Subcutaneous abdominal adipose tissue (tissue), 5 donors: Measurements from ENCODE around the gene SLC22A23.
A peak's percentile ranks its signal among the peaks of the same experiment; 100 is the strongest.

Experiments used
- H3K27ac ChIP-seq: one replicate; pipeline ENCODE4 v1.7.0; 2013; ENCODE audit warnings: low read depth, mild to moderate bottlenecking, inconsistent platforms, low read length, moderate library complexity
- H3K27me3 ChIP-seq, 5 donors: one replicate each; pipeline ENCODE4 v1.7.0; 2013; ENCODE audit warnings: low read length in 5 of 5, inconsistent platforms in 1 of 5; ENCODE audit not compliant: control insufficient read depth in 5 of 5, insufficient read depth in 4 of 5
- H3K36me3 ChIP-seq, 5 donors: one replicate each; pipeline ENCODE4 v1.7.0; 2013; ENCODE audit warnings: low read length in 5 of 5; ENCODE audit not compliant: control insufficient read depth in 5 of 5, insufficient read depth in 5 of 5
- H3K4me1 ChIP-seq, 5 donors: one replicate each; pipeline ENCODE4 v1.7.0; 2013; ENCODE audit warnings: low read length in 5 of 5, mild to moderate bottlenecking in 3 of 5, moderate library complexity in 1 of 5; ENCODE audit not compliant: control insufficient read depth in 5 of 5, insufficient read depth in 5 of 5
- H3K4me3 ChIP-seq, 5 donors: one replicate each; pipeline ENCODE4 v1.7.0; 2013; ENCODE audit warnings: low read length in 5 of 5, low read depth in 1 of 5
- H3K9ac ChIP-seq, 5 donors: one replicate each; pipeline ENCODE4 v1.7.0; 2013; ENCODE audit warnings: low read length in 5 of 5, mild to moderate bottlenecking in 4 of 5, moderate library complexity in 3 of 5
- H3K9me3 ChIP-seq, 5 donors: one replicate each; pipeline ENCODE4 v1.7.0; 2013; ENCODE audit warnings: low read length in 5 of 5; ENCODE audit not compliant: control insufficient read depth in 5 of 5
- donor health status: healthy.
- donor health status: healthy.
- donor health status: healthy.
- donor health status: healthy.
- donor health status: healthy.

SLC22A23 gene

DNA sequence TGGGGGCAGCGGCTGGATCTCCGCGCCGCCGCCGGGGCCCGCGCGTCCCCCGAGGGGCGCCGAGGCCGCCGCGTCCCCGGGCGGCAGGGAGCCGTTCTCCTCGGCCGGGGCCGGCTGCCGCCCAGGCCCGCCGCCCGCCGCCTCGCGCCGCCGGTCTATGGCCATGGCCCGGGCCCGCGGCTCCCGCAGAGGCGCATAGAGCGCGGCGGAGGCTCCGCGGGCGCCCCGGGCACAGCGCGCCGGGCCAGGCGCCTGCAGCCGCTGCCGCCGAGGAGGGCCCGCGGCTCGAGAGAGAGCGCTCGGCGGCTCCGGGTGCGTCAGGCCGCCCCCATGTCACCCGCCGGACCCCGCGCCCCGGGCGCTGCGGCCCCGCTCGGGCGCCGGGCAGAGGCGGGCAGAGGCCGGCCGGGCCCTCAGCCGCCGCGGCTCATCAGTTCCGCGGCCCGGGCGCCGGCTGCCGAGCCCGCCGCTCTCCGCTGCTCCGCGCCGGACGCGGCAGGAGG lies 404 bp downstream of the SLC22A23 start:
- Histone ChIP-seq H3K4me1 (peaks cover 4 to 48% (median 44%) of the 10 kb centered on the region in 5 donors), H3K36me3 (no peaks in the 10 kb centered on the region), H3K4me3 (peak overlapping the region in 4 of 5 donors; percentile 74 to 91 (median 85)), H3K9ac (peak overlapping the region in 2 of 5 donors; percentile 72 to 80), H3K27ac (no peak overlapping the region), H3K27me3 (no peaks in the 10 kb centered on the region), H3K9me3 (no peaks in the 10 kb centered on the region)

DNA sequence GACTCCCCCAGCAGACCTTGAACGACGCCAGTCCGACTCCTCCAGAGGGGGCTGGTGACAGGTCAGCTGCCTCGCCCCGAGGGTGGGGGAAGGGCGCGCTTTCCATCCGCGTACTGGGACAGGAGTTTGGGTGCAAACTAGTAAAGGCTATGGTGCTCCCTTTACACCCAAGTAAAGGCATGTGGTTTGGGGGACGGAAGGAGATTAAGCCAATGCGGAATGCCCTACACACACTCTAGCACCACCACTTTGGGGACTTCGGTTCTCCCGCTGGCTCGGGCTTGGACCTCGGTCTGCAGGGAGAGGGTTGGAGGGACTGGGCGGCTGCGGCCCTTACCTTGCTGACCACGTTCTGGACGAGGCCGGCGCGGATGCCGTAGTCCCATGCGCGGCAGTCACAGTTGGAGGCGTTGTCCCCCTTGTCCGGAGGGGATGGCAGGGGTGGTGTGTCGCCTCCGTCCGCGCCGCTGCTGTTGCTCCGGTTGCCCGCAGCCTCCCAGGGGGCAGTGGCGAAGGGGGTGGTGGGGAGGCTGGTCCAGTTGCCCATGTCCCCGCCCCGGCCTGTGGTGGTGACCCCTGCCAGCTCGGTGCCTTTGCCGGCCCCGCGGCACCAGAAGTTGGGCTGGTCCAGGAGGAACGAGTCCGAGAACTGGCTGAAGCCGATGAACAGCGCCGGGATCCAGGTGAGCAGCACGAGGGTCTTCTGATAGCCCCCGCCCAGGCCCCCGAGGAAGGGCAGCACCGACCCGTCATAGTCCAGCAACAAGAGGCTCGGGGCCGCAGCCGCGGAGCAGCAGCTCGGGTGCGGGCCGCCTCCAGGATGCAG lies 1.1 kb downstream of the SLC22A23 start:
- peaks cover 6 to 55% (median 50%) of the 10 kb centered on the region in 5 donors for H3K4me1 ChIP-seq
- peak overlapping the region; percentile 22 for H3K27ac ChIP-seq
- no peaks in the 10 kb centered on the region for H3K9me3 ChIP-seq
- no peaks in the 10 kb centered on the region for H3K27me3 ChIP-seq
- peak overlapping the region; percentile 22 to 80 (median 78) for H3K9ac ChIP-seq
- H3K36me3 ChIP-seq: no peaks in the 10 kb centered on the region
- H3K4me3 ChIP-seq: peak overlapping the region; percentile 74 to 91 (median 87)

DNA sequence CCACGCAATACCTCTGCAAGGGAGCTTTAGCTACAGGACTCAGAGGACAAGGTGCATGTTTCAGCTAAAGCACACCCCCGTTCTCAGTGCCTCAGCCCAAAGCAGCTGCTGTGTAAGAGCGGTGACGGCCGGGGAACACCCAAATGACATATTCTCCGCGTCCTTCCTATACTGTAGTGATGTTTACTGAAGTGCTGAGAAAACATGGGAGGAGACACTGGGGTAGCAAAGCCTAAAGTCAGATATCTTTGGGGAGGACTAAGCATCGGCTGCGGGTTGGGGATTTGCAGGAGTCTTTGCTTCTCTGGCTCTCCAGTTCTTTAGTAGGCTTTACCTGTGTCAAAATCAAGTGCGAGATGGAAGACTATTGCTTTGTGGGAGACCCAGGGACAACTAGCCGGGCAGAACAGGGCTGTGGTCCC lies 1.7 kb downstream of the SLC22A23 start:
- Histone ChIP-seq H3K36me3 (no peaks in the 10 kb centered on the region), H3K9me3 (no peaks in the 10 kb centered on the region), H3K9ac (peak overlapping the region; percentile 22 to 80 (median 78)), H3K27me3 (no peaks in the 10 kb centered on the region), H3K4me1 (peaks cover 6 to 60% (median 52%) of the 10 kb centered on the region in 5 donors), H3K4me3 (peak overlapping the region; percentile 74 to 91 (median 87)), H3K27ac (no peak overlapping the region)

DNA sequence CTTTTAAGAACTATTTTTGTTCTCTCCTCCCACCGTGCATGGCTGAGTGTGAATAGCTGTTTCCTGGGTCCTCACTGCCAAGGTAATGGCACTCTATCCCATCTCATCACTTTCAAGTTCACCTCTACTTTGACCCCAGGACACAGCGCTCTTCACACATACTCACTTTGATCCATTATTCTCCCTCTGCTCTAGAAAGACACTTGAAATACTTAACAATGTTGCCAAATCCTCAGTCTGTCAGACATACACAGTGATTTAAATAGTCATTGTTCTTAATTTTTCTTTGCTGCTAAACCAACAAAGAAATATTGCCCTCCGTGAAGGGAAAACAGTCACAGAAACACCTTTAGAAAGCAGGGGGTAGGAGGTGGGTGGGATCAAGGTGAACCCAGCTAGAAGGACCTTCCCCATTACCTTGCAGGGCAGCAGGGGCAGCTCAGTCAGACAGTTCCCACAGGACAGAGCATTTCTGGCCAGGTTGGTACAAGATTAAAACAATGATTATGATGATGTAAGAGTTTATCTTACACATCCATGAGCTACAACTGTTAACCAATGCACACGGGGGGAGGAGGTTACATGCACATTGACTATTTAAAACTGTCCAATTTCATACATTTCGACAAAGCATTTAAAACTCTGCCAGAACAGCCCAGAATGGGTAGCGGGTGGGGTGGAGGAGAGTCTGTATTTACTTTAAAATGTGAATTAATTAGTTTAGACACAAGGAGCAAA lies 2.4 kb downstream of the SLC22A23 start:
- Histone ChIP-seq H3K4me3 (peak overlapping the region; percentile 74 to 91 (median 87)), H3K4me1 (peaks cover 6 to 65% (median 52%) of the 10 kb centered on the region in 5 donors), H3K9me3 (no peaks in the 10 kb centered on the region), H3K9ac (peak overlapping the region in 4 of 5 donors; percentile 17 to 80 (median 51)), H3K27ac (no peak overlapping the region), H3K27me3 (no peaks in the 10 kb centered on the region), H3K36me3 (no peaks in the 10 kb centered on the region)

GRCh38 chr6:3453413-3454272 lies 3.2 kb downstream of the SLC22A23 start:
- Histone ChIP-seq H3K27ac (no peak overlapping the region), H3K4me3 (peak overlapping the region in 3 of 5 donors; percentile 87 to 91 (median 90))

GRCh38 chr6:3451498-3451897 lies 5.4 kb downstream of the SLC22A23 start:
- H3K27ac ChIP-seq: peak overlapping the region; percentile 63
- no peaks in the 10 kb centered on the region for H3K9me3 ChIP-seq
- peak overlapping the region in 2 of 5 donors; percentile 12 to 32 for H3K4me3 ChIP-seq
- no peaks in the 10 kb centered on the region for H3K36me3 ChIP-seq
- H3K4me1 ChIP-seq: peaks cover 6 to 58% (median 51%) of the 10 kb centered on the region in 5 donors
- H3K27me3 ChIP-seq: no peaks in the 10 kb centered on the region
- peak overlapping the region in 1 of 5 donors; percentile 11 for H3K9ac ChIP-seq

More at GRCh38 chr6:3453413-3454272, 3.2 kb downstream of the SLC22A23 start:
- Histone ChIP-seq H3K36me3 (no peaks in the 10 kb centered on the region), H3K27me3 (no peaks in the 10 kb centered on the region), H3K9ac (peak overlapping the region in 1 of 5 donors; percentile 10), H3K9me3 (no peaks in the 10 kb centered on the region), H3K4me1 (peaks cover 6 to 65% (median 52%) of the 10 kb centered on the region in 5 donors)

GRCh38 chr6:3450888-3451287 lies 6.0 kb downstream of the SLC22A23 start:
- Histone ChIP-seq H3K4me1 (peaks cover 6 to 55% (median 48%) of the 10 kb centered on the region in 5 donors), H3K9me3 (no peaks in the 10 kb centered on the region), H3K4me3 (peak overlapping the region in 1 of 5 donors; percentile 32), H3K36me3 (no peaks in the 10 kb centered on the region), H3K9ac (no peak overlapping the region), H3K27me3 (no peaks in the 10 kb centered on the region), H3K27ac (peak overlapping the region; percentile 63)

GRCh38 chr6:3449750-3450305 lies 7.0 kb downstream of the SLC22A23 start:
- no peaks in the 10 kb centered on the region for H3K27me3 ChIP-seq
- no peak overlapping the region for H3K9ac ChIP-seq
- H3K4me1 ChIP-seq: peaks cover 2 to 45% (median 37%) of the 10 kb centered on the region in 5 donors
- H3K36me3 ChIP-seq: no peaks in the 10 kb centered on the region
- H3K9me3 ChIP-seq: no peaks in the 10 kb centered on the region
- no peak overlapping the region for H3K4me3 ChIP-seq
- H3K27ac ChIP-seq: peak overlapping the region; percentile 63

DNA sequence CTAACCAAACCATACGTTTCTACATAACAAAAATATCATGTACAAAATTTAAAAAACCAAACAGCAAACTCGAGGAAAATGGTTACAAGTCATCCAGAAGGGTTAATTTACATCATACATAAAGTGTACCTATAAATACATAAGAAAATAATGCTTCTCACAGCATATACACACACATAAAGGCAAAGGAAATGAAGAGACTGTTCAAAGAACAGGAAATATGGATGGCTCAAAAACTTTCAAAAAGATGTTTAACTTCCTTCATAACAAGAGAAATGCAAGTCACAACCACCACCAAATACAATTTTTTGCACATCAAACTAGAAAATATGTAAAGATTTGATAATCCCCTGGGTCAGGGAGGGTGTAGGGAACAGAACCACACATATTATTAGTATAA lies 7.5 kb downstream of the SLC22A23 start:
- Histone ChIP-seq H3K9me3 (no peaks in the 10 kb centered on the region), H3K4me1 (peaks cover 2 to 40% (median 32%) of the 10 kb centered on the region in 5 donors), H3K27ac (no peak overlapping the region), H3K4me3 (no peak overlapping the region), H3K27me3 (no peaks in the 10 kb centered on the region), H3K36me3 (no peaks in the 10 kb centered on the region), H3K9ac (no peak overlapping the region)
